Adrenal gland (tissue), 12 donors: ENCODE measurements around the gene LHFPL2. TPM values are rescaled to one million over a fixed set of nuclear protein-coding genes. Genes with fewer than 3 reads are reported as not detected.

Experiments used
- DNase-seq, 7 donors: peaks; one replicate each; pipeline ENCODE4 v3.0.0-alpha.2; 2019 to 2020
- H3K27ac ChIP-seq, 5 donors: fragments of 200-600 bp; sonication (generic) in 4 of 5; 1 replicate in 3 of 5; 2 replicates in 2 of 5; pipeline versions ENCODE4 v1.5.1 to v1.8.0; 2016 to 2020; ENCODE audit warnings: mild to moderate bottlenecking in 1 of 5
- H3K27me3 ChIP-seq: fragments of 200-600 bp; 2 replicates; pipeline ENCODE4 v1.8.0; 2021
- H3K36me3 ChIP-seq, 2 donors: fragments of 200-600 bp; replicated peaks in 1 of 2; 1 replicate in 1 of 2; 2 replicates in 1 of 2; pipeline versions ENCODE4 v1.5.1 to v1.8.0; 2018 to 2022
- H3K4me1 ChIP-seq, 2 donors: fragments of 200-600 bp; replicated peaks in 1 of 2; 1 replicate in 1 of 2; 2 replicates in 1 of 2; pipeline versions ENCODE4 v1.5.1 to v1.8.0; 2018 to 2021
- H3K4me3 ChIP-seq, 4 donors: fragments of 200-600 bp; sonication (generic) in 3 of 4; one replicate each; pipeline ENCODE4 v1.5.1; 2016 to 2018
- H3K9me3 ChIP-seq, 3 donors: fragments of 200-600 bp; sonication (generic) in 1 of 3; replicated peaks in 1 of 3; 1 replicate in 2 of 3; 2 replicates in 1 of 3; pipeline versions ENCODE4 v1.5.1 to v1.8.0; 2016 to 2021
- POLR2A ChIP-seq, 2 donors: fragments of 450-650 bp; IDR thresholded peaks; one replicate each; pipeline ENCODE4 v1.6.1; 2017; ENCODE audit warnings: antibody characterized with exemption in 2 of 2, mild to moderate bottlenecking in 2 of 2, moderate library complexity in 1 of 2
- WGBS, 4 donors: extraction: QIAGEN DNeasy Blood & Tissue Kit in 2 of 4; methylation state at CpG; one replicate each; pipeline versions ENCODE4 v1.1.5 to v1.1.7; 2013 to 2017; 5-methylcytosine and 5-hydroxymethylcytosine counted together
- intact Hi-C, 2 donors: fragments of 100-400 bp; cut with DNase I; formaldehyde crosslinking; loops; one replicate each; pipeline versions ENCODE4 v1.14.1 to v1.15.0; 2022 to 2023
- polyA plus RNA-seq, 3 donors: library from polyadenylated mRNA; stranded (reverse); fragments of 200-250 nt in 2 of 3; fragments of 350-450 nt in 1 of 3; fragmentation: Illumina TruSeq in 1 of 3; extraction: RNeasy Lipid Tissue Mini Kit (QIAGEN cat#74804) in 1 of 3; gene quantifications; one replicate each; pipeline ENCODE4 v1.2.3, GENCODE V29; 2013 to 2014
- total RNA-seq, 9 donors: library from RNA; depleted of rRNA in 4 of 9; stranded (reverse); fragments of >200 nt in 4 of 9; fragments of 120-200 nt in 1 of 9; fragmentation: NEBNext Ultra II Directional in 1 of 9; extraction: Animal tissue kit (Norgen Biotek cat#: 25700) in 1 of 9; gene quantifications; one replicate each; pipeline versions ENCODE4 v1.1.0 to v1.2.4, GENCODE V29; 2013 to 2023
- TF ChIP-seq, protein P1 (sequence below), 6 experiments: fragments of 450-650 bp in 4 of 6; fragments of 200-600 bp in 2 of 6; sonication (generic) in 1 of 6; IDR thresholded peaks; 1 replicate in 5 of 6; 2 replicates in 1 of 6; pipeline versions ENCODE4 v1.5.1 to v1.8.0; 2016 to 2021; ENCODE audit warnings: antibody characterized with exemption in 6 of 6, mild to moderate bottlenecking in 2 of 6, moderate library complexity in 1 of 6
- donor health status: healthy with polysubstance abuse.
- donor health status: Bipolar disorder and iron deficiency.
- donor health status: DM: yes; HTN: yes; CAD: no.
- donor health status: DM: no; HTN: no; CAD: no.
- donor health status: DM: no; HTN: no; CAD: no.
- donor health status: DM: yes; HTN: yes; CAD: no.

The LHFPL2 gene
- total and polyA plus RNA-seq, 12 donors, result 8.0 to 68.4 (median 44.9) TPM

- Histone ChIP-seq H3K4me1 (peaks cover 19 to 41% of the 10 kb centered on the region in 2 donors), H3K36me3 (no peaks in the 10 kb centered on the region), H3K4me3 (no peak overlapping the region), H3K9me3 (no peaks in the 10 kb centered on the region), H3K27me3 (no peaks in the 10 kb centered on the region), H3K27ac (peak overlapping the region in 3 of 5 donors; percentile 26 to 87 (median 79))
- DNase-seq, result peak in 3 of 7 donors; percentile 40 to 66 (median 53)
- 75 to 100% (median 78%) methylated on average over 4 to 5 of the region's 5 CpGs for WGBS, 4 donors
- intact Hi-C loops, result loop anchor here in 1 of 2 donors (10.0 kb wide), 1 partner anchor 96 kb away; the partner anchor contains the start of gene LHFPL2
- TF ChIP-seq, protein P1, sequence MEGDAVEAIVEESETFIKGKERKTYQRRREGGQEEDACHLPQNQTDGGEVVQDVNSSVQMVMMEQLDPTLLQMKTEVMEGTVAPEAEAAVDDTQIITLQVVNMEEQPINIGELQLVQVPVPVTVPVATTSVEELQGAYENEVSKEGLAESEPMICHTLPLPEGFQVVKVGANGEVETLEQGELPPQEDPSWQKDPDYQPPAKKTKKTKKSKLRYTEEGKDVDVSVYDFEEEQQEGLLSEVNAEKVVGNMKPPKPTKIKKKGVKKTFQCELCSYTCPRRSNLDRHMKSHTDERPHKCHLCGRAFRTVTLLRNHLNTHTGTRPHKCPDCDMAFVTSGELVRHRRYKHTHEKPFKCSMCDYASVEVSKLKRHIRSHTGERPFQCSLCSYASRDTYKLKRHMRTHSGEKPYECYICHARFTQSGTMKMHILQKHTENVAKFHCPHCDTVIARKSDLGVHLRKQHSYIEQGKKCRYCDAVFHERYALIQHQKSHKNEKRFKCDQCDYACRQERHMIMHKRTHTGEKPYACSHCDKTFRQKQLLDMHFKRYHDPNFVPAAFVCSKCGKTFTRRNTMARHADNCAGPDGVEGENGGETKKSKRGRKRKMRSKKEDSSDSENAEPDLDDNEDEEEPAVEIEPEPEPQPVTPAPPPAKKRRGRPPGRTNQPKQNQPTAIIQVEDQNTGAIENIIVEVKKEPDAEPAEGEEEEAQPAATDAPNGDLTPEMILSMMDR (IDR thresholded peaks at IDR 0.05), result no peak
- no peak for TF ChIP-seq POLR2A (IDR thresholded peaks at IDR 0.05)
Measured at GRCh38 chr5:78549043-78549442, 99.5 kb downstream of the LHFPL2 start.

DNA sequence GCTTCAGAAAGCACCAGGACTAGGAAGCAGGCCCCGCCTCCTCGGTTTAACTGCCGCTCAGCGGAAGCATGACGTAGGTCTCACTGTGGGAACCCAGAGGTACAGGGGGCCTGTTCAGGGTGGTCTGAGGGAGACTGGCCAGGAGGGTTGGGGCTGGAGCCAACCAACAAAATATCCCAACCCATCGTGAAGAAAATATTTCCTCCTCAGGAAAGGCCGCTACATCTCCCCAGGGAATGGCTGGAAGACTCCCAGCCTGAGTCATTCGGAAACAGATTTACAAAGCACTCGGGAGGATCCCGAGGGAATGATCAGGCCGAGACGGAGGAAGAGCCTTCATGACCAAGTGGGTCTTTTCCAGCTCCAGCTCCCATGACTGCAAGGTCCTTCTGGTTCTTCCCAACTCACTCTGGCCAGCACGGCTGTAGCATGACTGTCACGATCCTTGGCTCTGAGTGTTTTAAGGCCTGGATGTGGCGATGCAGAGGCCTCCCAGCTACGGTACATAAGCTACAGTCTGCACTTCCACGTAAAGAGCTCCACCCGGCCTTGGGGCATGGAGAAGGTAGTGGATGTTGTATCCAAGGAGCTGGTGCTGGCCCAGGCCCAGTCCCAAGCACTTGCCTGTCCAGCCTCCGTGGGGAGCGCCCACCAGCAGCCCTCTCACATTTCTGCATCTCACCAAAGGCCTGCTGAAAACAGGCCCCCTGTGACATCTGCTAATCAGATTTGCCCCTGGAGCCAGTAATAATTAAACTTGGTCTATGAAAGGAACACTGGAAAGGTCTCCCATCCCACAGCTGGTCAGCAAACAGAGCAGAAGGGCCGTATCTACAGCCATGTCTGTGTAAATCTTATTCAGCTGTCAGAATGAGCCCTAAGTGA is 100.6 kb downstream of the LHFPL2 start:
- DNase-seq, result peak in 6 of 7 donors; percentile 53 to 77 (median 60)
- Histone ChIP-seq H3K36me3 (no peaks in the 10 kb centered on the region), H3K27me3 (no peaks in the 10 kb centered on the region), H3K4me3 (no peak overlapping the region), H3K4me1 (peaks cover 19 to 42% of the 10 kb centered on the region in 2 donors), H3K27ac (peak overlapping the region in 4 of 5 donors; percentile 26 to 87 (median 56)), H3K9me3 (no peaks in the 10 kb centered on the region)
- intact Hi-C loops, result loop anchor here in 1 of 2 donors (10.0 kb wide), 1 partner anchor 97 kb away; the partner anchor contains the start of gene LHFPL2
- 67 to 74% (median 74%) methylated on average over 15 to 21 of the region's 21 CpGs for WGBS, 4 donors
- TF ChIP-seq, protein P1 (IDR thresholded peaks at IDR 0.05), result no peak
- no peak for TF ChIP-seq POLR2A (IDR thresholded peaks at IDR 0.05)

DNA sequence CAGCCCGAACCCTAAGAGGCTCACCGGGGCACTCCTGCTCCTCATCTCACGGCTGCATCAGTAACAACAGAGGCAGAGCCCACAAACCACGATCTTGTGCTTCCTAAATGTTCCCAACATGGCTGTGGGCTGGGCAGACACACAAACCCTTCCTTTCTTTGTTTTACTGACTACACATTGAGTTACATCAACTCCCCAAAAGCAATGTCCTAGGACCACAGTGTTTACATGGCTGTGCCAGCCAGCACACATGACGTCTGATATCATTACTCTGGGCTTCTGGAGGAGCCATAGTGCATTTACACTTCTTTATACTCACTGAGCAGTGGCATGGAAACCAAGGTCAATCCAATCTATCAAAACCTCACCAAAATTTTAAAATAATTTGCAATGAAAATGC is 101.4 kb downstream of the LHFPL2 start:
- 70 to 77% (median 72%) methylated on average over 5 of the region's 5 CpGs for WGBS, 4 donors
- no peaks in the 10 kb centered on the region for H3K27me3 ChIP-seq
- H3K4me1 ChIP-seq, result peaks cover 19 to 48% of the 10 kb centered on the region in 2 donors
- no peaks in the 10 kb centered on the region for H3K36me3 ChIP-seq
- DNase-seq, result peak in 3 of 7 donors; percentile 47 to 59 (median 58)
- H3K27ac ChIP-seq, result peak overlapping the region in 4 of 5 donors; percentile 26 to 87 (median 66)
- H3K9me3 ChIP-seq, result no peaks in the 10 kb centered on the region
- intact Hi-C loops, result loop anchor here in 1 of 2 donors (10.0 kb wide), 1 partner anchor 98 kb away; the partner anchor contains the start of gene LHFPL2
- no peak for TF ChIP-seq POLR2A (IDR thresholded peaks at IDR 0.05)
- TF ChIP-seq, protein P1 (IDR thresholded peaks at IDR 0.05), result no peak
- no peak overlapping the region for H3K4me3 ChIP-seq

DNA sequence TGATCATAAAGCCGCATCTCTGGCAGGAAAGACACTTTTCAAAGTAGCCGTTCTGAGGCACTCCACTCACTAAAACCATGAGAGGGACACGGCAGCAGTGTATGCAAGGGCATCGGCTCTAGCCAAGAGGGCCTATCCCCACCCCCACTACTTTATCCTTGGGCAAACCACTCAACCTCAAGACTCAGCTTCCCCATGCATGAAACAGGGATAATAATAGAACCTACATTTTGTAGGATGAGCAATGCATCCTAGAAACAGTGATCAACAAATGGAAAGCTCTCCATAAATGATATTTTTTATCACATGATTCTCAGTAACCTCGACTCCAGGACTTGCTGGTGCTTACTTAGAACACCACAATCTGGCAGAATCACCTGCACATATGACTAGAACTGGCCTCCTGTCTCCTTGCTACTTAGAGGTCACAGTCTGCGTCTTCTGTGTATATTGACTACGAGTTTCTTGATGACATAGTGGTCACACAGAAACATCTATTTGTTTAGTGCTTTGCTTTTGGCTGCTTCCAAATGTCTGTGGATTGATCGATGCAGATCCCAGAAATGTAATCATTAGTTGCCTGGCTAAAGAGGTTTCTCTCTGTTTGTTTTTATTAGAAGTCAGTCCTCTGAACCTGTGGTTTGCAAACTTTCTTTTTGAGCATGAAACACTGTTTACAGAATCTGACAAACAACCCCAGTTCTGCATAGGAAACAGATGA is 102.1 kb downstream of the LHFPL2 start:
- Histone ChIP-seq H3K4me1 (peaks cover 22 to 50% of the 10 kb centered on the region in 2 donors), H3K27ac (peak overlapping the region in 2 of 5 donors; percentile 54 to 79), H3K4me3 (no peak overlapping the region), H3K27me3 (no peaks in the 10 kb centered on the region), H3K36me3 (no peaks in the 10 kb centered on the region), H3K9me3 (no peaks in the 10 kb centered on the region)
- DNase-seq, result peak in 1 of 7 donors; percentile 48
- WGBS, 4 donors, result 89 to 93% (median 92%) methylated on average over 8 of the region's 8 CpGs
- TF ChIP-seq POLR2A (IDR thresholded peaks at IDR 0.05), result no peak
- TF ChIP-seq, protein P1 (IDR thresholded peaks at IDR 0.05), result no peak
- intact Hi-C loops, result loop anchor here in 1 of 2 donors (10.0 kb wide), 1 partner anchor 98 kb away; the partner anchor contains the start of gene LHFPL2
